Measurements from ENCODE around the gene SUSD5.
"Not testable (repeated sequence)": the region's sequence is repeated elsewhere in the genome, so short reads cannot be mapped to it uniquely, and the experiment has no call there.

SUSD5 gene

DNA sequence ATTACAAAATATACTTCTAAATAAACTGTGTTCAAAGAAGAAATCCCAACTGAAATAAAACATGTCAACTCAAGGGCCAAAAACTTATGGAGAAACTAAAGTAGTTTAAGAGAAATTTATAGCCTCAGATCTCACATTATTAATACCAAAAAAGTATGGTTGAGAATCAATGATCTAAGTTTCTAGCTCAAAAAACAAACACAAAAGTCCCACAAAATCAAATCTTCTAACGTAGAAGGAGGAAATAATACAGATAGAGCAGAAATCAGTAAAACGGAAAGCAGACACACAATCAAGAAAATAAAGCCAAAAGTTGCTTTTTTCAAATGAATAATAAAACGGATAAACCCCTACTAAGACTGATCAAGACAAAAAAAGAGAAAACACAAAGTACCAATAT lies 2.9 kb downstream of the SUSD5 start:
- Mint-ChIP-seq H3K27ac (no peak overlapping the region), H3K9me3 (no peaks in the 10 kb centered on the region), H3K27me3 (peaks cover 50% of the 10 kb centered on the region), H3K4me3 (no peak overlapping the region), H3K4me1 (peaks cover 8% of the 10 kb centered on the region)
- no peak for DNase-seq
- ATAC-seq = no peak

DNA sequence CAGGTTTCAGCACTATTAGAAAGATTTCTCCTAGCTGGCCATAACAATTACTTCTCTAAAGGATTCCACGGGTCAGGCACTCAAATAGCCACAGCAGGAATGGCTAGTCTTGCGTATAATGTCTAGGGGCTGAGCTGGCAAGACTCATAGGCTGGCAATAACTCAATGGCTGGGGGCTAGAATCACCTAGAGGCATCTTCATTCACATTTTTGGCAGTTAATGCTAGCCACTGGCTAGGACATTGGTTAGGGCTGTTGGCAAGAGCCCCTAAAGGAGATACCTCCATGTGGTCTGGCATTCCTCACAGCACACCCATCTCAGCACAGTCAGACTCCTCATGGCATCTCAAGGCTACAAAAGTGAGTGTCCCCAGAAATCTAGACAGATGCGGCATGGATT lies 6.2 kb downstream of the SUSD5 start:
- peaks cover 14 to 20% of the 10 kb centered on the region in 2 donors for H3K9me3 Mint-ChIP-seq
- DNase-seq (no peak), ATAC-seq (no peak)
- H3K4me3 Mint-ChIP-seq = no peak overlapping the region
- no peak overlapping the region for H3K27ac Mint-ChIP-seq
- no peaks in the 10 kb centered on the region for H3K4me1 Mint-ChIP-seq
- H3K27me3 Mint-ChIP-seq = peaks cover 48% of the 10 kb centered on the region

DNA sequence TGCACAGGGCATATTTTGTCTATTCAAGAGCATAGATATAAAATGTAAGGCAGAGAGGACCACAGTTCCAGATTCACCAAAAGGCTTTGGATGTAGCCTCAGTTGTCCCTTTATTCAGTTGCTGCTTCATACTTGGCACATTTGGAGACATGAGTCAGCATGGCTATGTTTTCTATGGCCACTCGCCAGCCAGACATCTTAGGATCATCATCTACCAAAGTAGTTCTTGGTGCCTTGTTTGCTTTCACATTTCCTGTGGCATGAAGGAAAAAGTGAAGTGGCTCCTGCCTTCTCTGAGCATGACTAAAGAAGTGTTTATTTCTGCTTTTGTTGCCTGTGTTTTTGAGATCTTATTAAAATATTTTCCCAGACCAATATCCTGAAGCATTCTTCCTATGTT lies 7.2 kb downstream of the SUSD5 start:
- peaks cover 39% of the 10 kb centered on the region for H3K27me3 Mint-ChIP-seq
- H3K27ac Mint-ChIP-seq = no peak overlapping the region
- peaks cover 14 to 20% of the 10 kb centered on the region in 2 donors for H3K9me3 Mint-ChIP-seq
- no peak overlapping the region for H3K4me3 Mint-ChIP-seq
- ATAC-seq = no peak
- no peaks in the 10 kb centered on the region for H3K4me1 Mint-ChIP-seq
- no peak for DNase-seq

DNA sequence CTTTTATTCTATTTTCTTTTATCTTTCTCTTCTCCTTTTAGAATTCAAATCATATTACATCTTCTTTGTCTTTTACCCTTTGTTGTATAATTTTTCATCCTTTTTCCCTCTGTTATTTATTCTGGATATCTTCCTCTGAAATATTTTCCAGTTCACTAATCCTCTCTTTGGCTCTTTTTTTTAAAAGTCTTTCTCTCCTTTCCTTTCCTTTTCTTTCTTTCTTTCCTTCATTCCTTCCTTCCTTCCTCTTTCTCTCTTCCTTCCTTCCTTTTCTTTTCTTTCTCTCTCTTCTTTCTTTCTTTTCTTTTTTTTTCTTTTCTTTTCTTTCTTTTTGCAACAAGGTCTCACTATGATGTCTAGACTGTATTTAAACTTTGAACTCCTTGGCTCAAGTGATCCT lies 9.3 kb downstream of the SUSD5 start:
- DNase-seq (no peak), ATAC-seq (no peak)
- H3K27me3 Mint-ChIP-seq = peaks cover 28% of the 10 kb centered on the region
- H3K27ac Mint-ChIP-seq = no peak overlapping the region
- H3K4me3 Mint-ChIP-seq = no peak overlapping the region
- H3K4me1 Mint-ChIP-seq = no peaks in the 10 kb centered on the region
- H3K9me3 Mint-ChIP-seq = peaks cover 14 to 20% of the 10 kb centered on the region in 2 donors

DNA sequence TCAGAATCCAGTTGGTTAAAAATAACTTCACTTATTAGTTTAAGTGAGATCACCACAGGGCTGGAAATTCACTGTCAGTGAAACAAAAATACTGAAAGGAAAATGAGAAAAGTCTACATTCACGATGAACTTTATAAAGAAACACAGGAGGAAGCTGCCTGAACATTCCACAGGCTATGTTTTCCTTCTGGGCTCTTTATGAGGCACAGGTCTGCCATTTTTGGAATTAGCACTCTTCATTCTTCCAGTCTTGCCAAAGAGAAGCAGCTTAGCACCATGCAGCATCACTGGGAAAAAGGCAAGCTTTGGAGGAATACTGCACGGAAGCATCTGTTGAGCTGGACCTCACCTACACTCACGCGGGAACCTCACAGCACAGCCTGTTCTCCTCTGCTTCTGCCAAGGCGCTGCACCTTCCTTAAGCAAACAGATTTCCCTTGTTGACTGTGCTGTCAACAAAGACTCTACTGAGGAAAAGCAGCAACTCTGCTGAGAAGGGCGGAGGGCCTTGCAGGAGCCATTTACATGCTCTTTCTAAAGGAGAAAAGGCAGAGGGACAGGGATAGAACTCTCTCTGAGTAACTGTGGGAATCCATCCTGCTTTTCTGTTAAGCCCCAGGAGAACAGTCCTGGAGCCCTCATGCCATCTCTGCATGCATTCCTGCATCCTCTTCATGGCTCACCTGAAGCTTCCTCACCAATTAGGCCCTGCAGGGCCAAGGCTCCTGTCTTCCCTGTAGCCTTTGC lies 15.7 kb downstream of the SUSD5 start:
- Mint-ChIP-seq H3K27me3 (peaks cover 5% of the 10 kb centered on the region), H3K27ac (no peak overlapping the region), H3K9me3 (no peaks in the 10 kb centered on the region), H3K4me3 (no peak overlapping the region), H3K4me1 (no peaks in the 10 kb centered on the region)
- no peak for ATAC-seq
- DNase-seq = no peak

DNA sequence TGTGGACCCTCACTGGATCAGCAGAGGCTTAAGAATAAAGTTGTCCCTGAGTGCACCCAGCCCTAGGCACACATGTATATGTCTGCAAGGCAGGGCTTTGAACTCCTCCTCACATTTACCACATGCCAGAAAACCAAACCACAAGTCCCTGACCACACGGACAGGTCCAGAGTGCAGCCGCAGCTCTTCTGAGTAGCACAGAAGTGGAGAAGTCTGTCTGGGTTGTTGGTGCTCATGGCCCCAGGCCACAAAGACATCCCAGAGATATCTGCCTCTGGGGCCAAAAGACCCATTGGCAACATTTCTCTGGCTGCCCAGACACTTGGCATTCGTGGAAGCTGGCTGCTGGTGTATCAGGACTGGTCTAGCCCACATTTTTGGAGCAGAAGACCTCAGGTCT lies 17.4 kb downstream of the SUSD5 start:
- Mint-ChIP-seq H3K9me3 (no peaks in the 10 kb centered on the region), H3K27me3 (no peaks in the 10 kb centered on the region), H3K4me3 (no peak overlapping the region), H3K27ac (no peak overlapping the region), H3K4me1 (no peaks in the 10 kb centered on the region)
- no peak for DNase-seq
- no peak for ATAC-seq

DNA sequence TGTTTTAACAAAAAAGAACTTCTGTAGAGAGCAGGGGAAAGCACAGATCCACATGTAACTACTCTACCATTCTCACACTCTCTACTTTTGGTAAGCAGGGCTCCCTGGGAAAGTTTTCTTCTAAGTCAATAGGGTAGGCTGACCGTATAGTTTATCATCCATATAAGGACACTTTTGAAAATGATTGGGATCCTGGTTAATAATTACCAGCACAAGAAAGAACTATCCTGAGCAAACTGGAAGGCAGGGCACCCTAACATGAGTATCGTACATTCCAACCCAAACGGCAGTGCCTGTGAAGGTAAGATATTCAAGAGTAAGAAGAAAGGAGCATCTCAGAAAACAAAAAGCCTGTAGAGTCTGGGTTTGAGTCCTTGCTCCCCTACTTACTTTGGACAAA lies 22.1 kb downstream of the SUSD5 start:
- ATAC-seq (no peak), DNase-seq (no peak)
- no peaks in the 10 kb centered on the region for H3K27me3 Mint-ChIP-seq
- no peak overlapping the region for H3K27ac Mint-ChIP-seq
- no peaks in the 10 kb centered on the region for H3K4me1 Mint-ChIP-seq
- no peaks in the 10 kb centered on the region for H3K9me3 Mint-ChIP-seq
- H3K4me3 Mint-ChIP-seq = no peak overlapping the region

DNA sequence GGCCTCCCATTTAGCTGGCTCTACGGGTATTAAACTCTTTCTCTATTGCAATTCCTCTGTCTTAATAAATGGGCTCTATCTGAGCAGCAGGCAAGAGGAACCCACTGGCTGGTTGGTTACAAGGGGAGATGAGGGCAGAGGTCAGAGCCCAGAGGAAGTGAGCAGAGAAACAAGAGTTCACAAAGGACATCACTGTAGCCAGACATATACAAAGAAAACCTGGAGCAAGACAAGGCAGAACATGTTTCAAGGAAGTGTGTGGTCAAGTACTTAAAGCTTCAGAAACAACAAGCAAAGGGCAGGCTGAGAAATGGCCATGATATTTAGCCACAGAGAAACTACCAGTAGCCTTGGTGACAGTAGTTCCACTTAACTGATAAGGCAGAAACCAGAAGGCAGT lies 24.3 kb downstream of the SUSD5 start:
- DNase-seq (no peak), ATAC-seq (no peak)
- H3K9me3 Mint-ChIP-seq = no peaks in the 10 kb centered on the region
- H3K27me3 Mint-ChIP-seq = no peaks in the 10 kb centered on the region
- H3K4me3 Mint-ChIP-seq = no peak overlapping the region
- no peaks in the 10 kb centered on the region for H3K4me1 Mint-ChIP-seq
- no peak overlapping the region for H3K27ac Mint-ChIP-seq

DNA sequence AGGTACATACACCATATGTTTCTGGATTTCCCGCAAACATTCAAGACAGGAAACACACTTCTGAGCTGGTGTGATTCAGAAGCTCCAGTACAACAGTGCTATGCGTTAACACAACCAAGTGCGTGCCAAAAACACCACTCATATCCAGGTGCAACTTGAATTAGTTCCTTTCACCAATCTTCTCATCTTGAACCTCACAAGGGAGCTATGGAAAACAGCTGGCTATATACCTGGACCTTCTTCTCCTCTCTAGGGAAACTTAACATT lies 31.3 kb downstream of the SUSD5 start:
- Mint-ChIP-seq H3K27me3 (peaks cover 18% of the 10 kb centered on the region), H3K4me1 (no peaks in the 10 kb centered on the region), H3K4me3 (no peak overlapping the region), H3K27ac (no peak overlapping the region), H3K9me3 (peaks cover 7 to 8% of the 10 kb centered on the region in 2 donors)
- DNase-seq (no peak), ATAC-seq (no peak)

DNA sequence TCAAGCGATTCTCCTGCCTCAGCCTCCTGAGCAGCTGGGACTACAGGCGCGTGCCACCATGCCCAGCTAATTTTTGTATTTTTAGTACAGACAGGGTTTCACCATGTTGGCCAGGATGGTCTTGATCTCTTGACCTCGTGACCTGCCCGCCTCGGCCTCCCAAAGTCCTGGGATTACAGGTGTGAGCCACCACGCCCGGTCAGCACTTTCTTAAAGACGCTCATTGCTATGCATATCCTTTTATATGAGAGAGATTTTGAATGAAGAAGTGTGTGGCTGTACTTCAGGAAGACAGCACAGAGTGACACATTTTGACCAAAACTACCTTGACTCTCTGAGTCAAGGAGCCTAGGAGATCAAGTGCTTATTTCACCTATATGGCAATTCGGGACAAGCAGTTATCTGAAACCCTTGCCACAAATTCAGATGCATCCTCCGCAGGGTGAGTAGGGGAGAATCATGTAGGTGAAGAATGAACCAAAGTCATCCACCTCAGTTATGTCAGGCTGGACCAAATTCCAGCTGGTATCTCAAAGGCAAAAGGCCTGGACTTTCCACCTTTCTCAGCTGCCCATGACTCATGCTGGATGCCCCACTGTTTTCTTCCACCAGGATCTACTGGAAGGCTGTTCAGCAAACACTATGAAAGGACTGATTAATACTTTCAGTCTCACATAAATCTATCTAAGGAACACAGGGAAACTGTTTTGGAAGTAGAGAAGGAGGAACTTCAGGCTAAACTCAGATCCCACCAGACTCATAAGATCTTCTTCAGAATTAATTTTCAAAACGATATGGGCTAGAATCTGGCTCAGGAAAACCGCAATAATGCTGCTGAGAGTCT lies 31.9 kb downstream of the SUSD5 start:
- Mint-ChIP-seq H3K4me1 (no peaks in the 10 kb centered on the region), H3K27ac (no peak overlapping the region)
- ATAC-seq = no peak

DNA sequence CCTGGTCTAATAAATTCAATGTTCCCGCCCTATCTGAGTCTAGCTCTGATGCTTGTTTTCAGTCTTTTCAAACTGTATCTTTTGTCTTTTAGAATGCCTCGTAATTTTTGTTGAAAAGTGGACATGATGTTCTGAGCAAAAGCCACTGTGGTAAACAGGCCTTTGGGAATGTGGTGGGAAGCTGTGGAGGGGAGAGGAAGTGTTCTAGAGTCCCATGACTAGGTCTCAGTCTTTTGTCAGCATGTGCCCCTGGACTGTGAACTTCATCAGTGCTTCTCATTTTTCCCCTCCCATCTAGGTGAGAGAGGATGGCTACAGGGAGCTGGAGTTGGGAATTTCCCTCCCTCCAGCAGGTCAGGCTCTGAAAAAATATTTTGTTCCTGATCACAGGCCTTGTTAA lies 33.7 kb downstream of the SUSD5 start:
- Mint-ChIP-seq H3K27ac (no peak overlapping the region), H3K4me3 (no peak overlapping the region), H3K4me1 (no peaks in the 10 kb centered on the region), H3K27me3 (peaks cover 18% of the 10 kb centered on the region), H3K9me3 (peaks cover 7 to 8% of the 10 kb centered on the region in 2 donors)
- DNase-seq = no peak
- no peak for ATAC-seq

More for the DNA sequence above, 31.9 kb downstream of the SUSD5 start:
- H3K4me3 Mint-ChIP-seq = no peak overlapping the region
- H3K27me3 Mint-ChIP-seq = peaks cover 18% of the 10 kb centered on the region
- no peak for DNase-seq
- peaks cover 7 to 8% of the 10 kb centered on the region in 2 donors for H3K9me3 Mint-ChIP-seq

DNA sequence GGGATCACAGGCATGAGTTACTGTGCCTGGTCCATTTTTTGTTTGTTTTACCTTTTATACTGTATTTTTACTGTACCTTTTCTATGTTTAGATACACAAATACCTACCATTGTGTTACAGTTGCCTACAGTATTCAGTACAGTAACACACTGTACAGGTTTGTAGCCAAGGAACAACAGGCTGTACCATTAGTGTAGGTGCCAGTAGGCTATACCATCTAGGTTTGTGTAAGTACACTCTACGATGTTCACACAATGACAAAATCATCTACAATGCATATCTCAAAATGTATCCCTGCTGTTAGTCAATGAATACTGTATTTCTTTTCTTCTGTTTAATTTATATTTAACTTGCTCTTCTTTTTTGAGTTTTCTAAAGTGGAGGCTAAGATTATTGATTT lies 37.0 kb downstream of the SUSD5 start:
- not testable (repeated sequence) for H3K27me3 Mint-ChIP-seq, H3K4me3 Mint-ChIP-seq, H3K4me1 Mint-ChIP-seq, DNase-seq, H3K27ac Mint-ChIP-seq, ATAC-seq, H3K9me3 Mint-ChIP-seq

DNA sequence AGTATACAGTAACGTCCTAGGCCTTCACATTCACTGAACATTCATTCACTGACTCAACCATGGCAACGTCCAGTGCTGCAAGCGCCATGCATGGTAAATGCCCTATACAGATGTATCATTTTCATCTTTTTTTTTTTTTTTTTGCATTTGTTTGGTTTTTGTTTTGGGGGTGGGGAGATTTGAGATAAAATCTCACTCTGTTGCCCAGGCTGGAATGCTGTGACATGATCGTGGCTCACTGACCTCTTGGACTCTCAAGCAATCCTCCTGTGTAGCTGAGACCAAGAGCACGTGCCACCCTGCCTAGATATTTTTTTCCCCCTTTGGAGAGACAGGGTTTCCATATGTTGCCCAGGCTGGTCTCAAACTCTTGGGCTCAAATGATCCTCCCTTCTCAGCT lies 37.4 kb downstream of the SUSD5 start:
- Mint-ChIP-seq H3K27ac (no peak overlapping the region), H3K27me3 (no peaks in the 10 kb centered on the region)

DNA sequence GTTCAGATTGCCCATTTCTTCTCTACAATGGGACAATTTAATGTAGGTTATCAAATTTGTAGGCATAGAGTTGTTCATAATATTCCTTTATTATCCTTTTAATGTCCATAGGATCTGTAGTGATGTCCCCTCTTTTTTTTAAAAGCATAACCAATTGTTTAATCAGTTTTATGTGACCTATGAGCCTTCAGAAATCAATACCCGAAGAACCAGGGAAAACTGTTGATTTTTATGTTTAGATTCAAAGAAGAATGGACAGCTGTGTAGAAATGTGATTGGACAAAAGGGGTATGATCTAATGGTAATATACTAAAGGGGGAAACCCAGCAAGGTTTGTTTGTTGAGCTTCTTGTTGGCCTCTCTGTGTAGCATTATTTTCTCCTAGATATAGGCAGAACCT lies 39.5 kb downstream of the SUSD5 start:
- Mint-ChIP-seq H3K27me3 (no peaks in the 10 kb centered on the region), H3K4me1 (no peaks in the 10 kb centered on the region), H3K27ac (no peak overlapping the region), H3K9me3 (peaks cover under 1% of the 10 kb centered on the region in 2 donors), H3K4me3 (no peak overlapping the region)
- DNase-seq (no peak), ATAC-seq (no peak)

More for the DNA sequence above, 37.4 kb downstream of the SUSD5 start:
- Mint-ChIP-seq H3K9me3 (peaks cover 7 to 8% of the 10 kb centered on the region in 2 donors), H3K4me3 (no peak overlapping the region), H3K4me1 (no peaks in the 10 kb centered on the region)
- DNase-seq (no peak), ATAC-seq (no peak)

DNA sequence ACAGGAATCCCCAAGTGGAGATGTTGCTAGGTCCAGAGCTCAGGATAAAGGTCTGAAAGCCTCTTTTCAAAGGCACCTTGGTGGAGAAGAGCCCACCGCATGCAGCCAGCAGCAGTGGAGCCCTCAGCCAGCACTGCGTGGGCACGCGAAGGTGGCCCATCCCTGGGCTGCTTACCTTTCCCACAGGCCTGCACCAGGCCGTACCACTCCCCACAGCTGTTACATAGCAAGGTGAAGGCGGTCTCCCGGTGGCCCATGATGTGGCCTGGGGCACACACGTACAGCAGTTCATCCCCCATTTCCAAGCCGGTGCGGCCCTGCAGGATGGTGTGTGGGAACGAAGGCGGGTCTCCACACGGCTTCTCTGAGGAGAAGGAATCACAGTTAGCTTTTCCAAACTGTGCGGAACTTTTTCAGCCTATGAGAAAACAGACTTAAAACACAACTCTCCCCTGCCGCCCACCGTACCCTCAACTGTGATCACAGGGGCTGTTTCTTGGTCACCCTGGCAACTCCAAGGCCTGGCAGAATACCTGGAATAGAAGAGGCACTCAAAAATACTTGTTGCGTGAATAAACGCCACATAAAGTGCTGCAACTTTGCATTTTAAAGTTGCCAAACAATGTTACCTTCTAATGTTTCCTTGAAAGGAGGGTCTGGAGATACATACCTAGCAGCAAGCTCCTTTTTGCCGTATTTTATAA lies 43.7 kb downstream of the SUSD5 start:
- DNase-seq (no peak), ATAC-seq (no peak)
- peaks cover 7% of the 10 kb centered on the region for H3K4me1 Mint-ChIP-seq
- no peaks in the 10 kb centered on the region for H3K27me3 Mint-ChIP-seq
- no peak overlapping the region for H3K4me3 Mint-ChIP-seq
- H3K27ac Mint-ChIP-seq = no peak overlapping the region
- H3K9me3 Mint-ChIP-seq = no peaks in the 10 kb centered on the region

DNA sequence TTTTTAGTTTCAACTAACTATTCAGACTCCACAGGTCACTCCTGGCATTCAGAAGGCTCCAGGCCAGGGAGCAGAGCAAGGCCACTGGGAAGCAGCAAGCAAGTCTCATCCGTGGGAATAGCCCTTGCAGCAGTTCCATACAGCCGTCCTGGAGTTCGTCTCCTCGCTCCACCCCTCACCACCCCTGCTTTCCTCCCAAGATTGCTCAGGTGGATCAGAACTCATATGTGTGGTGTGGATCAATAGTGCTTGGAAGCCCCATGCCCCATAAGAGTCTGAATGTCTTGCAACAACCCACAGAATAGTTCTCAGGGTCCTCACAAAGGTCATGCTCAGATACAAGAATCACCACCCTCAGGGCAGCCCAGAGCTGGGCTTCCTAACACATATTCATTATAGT lies 44.5 kb downstream of the SUSD5 start:
- Mint-ChIP-seq H3K27me3 (no peaks in the 10 kb centered on the region), H3K4me1 (peaks cover 7% of the 10 kb centered on the region), H3K4me3 (no peak overlapping the region), H3K27ac (no peak overlapping the region), H3K9me3 (no peaks in the 10 kb centered on the region)
- ATAC-seq (no peak), DNase-seq (no peak)

Measured in stimulated activated naive CD8-positive, alpha-beta T cell treated with anti-CD3 and anti-CD28 coated beads, Interleukin-15, amount 100 ng/mL, for 72 hours (primary cell).